Fibroblast of lung (primary cell): ENCODE data around the gene RASA2. TPM values are rescaled to one million over a fixed set of nuclear protein-coding genes. Genes with fewer than 3 reads are reported as not detected.

Experiments used
- DNase-seq, 2 donors: peaks; one replicate each; pipeline versions ENCODE4 v3.0.0 to v3.0.0-alpha.2; 2010; ENCODE audit warnings: low read depth in 2 of 2
- H2AFZ ChIP-seq: 2 replicates; pipeline ENCODE4 v1.5.1; 2012; ENCODE audit warnings: low read length, control low read depth, inconsistent platforms
- H3K27ac ChIP-seq: 2 replicates; pipeline ENCODE4 v1.5.1; 2011; ENCODE audit warnings: low read length, control low read depth; ENCODE audit not compliant: insufficient read depth
- H3K27me3 ChIP-seq: 2 replicates; pipeline ENCODE4 v1.5.1; 2011; ENCODE audit warnings: mild to moderate bottlenecking, low read length; ENCODE audit not compliant: control insufficient read depth, insufficient read depth
- H3K36me3 ChIP-seq: 2 replicates; pipeline ENCODE4 v1.5.1; 2011; ENCODE audit warnings: low read length; ENCODE audit not compliant: control insufficient read depth, insufficient read depth
- H3K4me1 ChIP-seq: 2 replicates; pipeline ENCODE4 v1.5.1; 2011; ENCODE audit warnings: low read length; ENCODE audit not compliant: control insufficient read depth, insufficient read depth; ENCODE audit errors: extremely low read depth
- H3K4me2 ChIP-seq: 2 replicates; pipeline ENCODE4 v1.5.1; 2011; ENCODE audit warnings: low read length, control low read depth; ENCODE audit not compliant: insufficient read depth; ENCODE audit errors: extremely low read depth
- H3K4me3 ChIP-seq, 4 experiments: fragments of 200-600 bp in 1 of 4; sonication (generic) in 1 of 4; replicated peaks in 1 of 4; 2 replicates each; pipeline ENCODE4 v1.5.1; 2011 to 2016; ENCODE audit warnings: low read length in 4 of 4, low read depth in 3 of 4, mild to moderate bottlenecking in 3 of 4, control low read depth in 2 of 4, inconsistent platforms in 1 of 4, mixed read lengths in 1 of 4; ENCODE audit not compliant: insufficient read depth in 1 of 4; ENCODE audit errors: control extremely low read depth in 1 of 4
- H3K79me2 ChIP-seq: 2 replicates; pipeline ENCODE4 v1.5.1; 2012; ENCODE audit warnings: mild to moderate bottlenecking, low read length, inconsistent platforms; ENCODE audit not compliant: control insufficient read depth, insufficient read depth
- H3K9ac ChIP-seq: 2 replicates; pipeline ENCODE4 v1.5.1; 2011; ENCODE audit warnings: mild to moderate bottlenecking, low read length, control low read depth; ENCODE audit not compliant: insufficient read depth
- H3K9me3 ChIP-seq: 2 replicates; pipeline ENCODE4 v1.5.1; 2012; ENCODE audit warnings: low read depth, low read length; ENCODE audit not compliant: control insufficient read depth, insufficient read depth
- H4K20me1 ChIP-seq: 2 replicates; pipeline ENCODE4 v1.5.1; 2011; ENCODE audit warnings: low read length; ENCODE audit not compliant: control insufficient read depth, insufficient read depth; ENCODE audit errors: extremely low read depth
- CTCF ChIP-seq, 2 donors: IDR thresholded peaks in 1 of 2; conservative IDR thresholded peaks in 1 of 2; 1 replicate in 1 of 2; 2 replicates in 1 of 2; pipeline ENCODE4 v1.5.1; 2011 to 2012; ENCODE audit warnings: low read length in 2 of 2, control low read depth in 1 of 2, inconsistent platforms in 1 of 2, low read depth in 1 of 2, mild to moderate bottlenecking in 1 of 2
- EZH2 ChIP-seq: IDR thresholded peaks from 2 replicates; pipeline ENCODE4 v1.5.1; 2012; ENCODE audit warnings: low read length, control low read depth, mild to moderate bottlenecking; ENCODE audit errors: missing control alignments
- polyA plus RNA-seq, 2 donors: library from polyadenylated mRNA; depleted of rRNA in 1 of 2; stranded (reverse) in 1 of 2; unstranded in 1 of 2; fragments of >200 nt; gene quantifications; 2 replicates each; pipeline ENCODE4 v1.2.1, GENCODE V29; 2011 to 2012; ENCODE audit warnings: missing spikeins in 1 of 2
- total RNA-seq: library from RNA; depleted of rRNA; stranded (reverse); fragments of >200 nt; gene quantifications from 2 replicates; pipeline ENCODE4 v1.2.1, GENCODE V29; 2014

The RASA2 gene
- total and polyA plus RNA-seq, 2 donors (not counting 1 experiment from before 2014, with no cell fraction given): 10.0 to 11.4 TPM

DNA sequence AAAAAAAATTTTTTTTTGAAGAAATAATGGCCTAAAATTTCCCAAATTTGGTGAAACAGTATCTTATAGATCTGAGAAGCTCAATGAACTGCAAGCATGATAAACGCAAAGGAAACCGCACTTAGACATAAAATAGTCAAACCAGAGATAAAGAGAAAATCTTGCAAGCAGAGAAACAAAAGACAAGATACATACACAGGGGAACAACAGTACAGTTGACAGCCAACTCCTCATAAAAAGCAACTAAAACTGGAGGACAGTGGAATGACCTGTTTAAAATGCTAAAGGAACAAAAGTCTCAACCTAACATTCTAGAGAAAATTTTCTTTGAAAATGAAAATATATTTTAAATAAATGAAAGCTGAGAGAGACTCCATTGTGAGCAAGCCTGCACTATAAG, 107.5 kb downstream of the RASA2 start:
- no peak overlapping the region for H2AFZ ChIP-seq
- no peak for DNase-seq
- H4K20me1 ChIP-seq: no peaks in the 10 kb centered on the region
- no peak overlapping the region for H3K4me3 ChIP-seq
- TF ChIP-seq EZH2: no peak
- TF ChIP-seq CTCF (conservative IDR thresholded peaks at IDR 0.05 in 1 of 2, IDR thresholded peaks at IDR 0.05 in 1 of 2; ENCODE audit: low read depth in 1 of 2, low read length in 2 of 2): no peak
- H3K79me2 ChIP-seq: no peaks in the 10 kb centered on the region
- H3K4me1 ChIP-seq: no peaks in the 10 kb centered on the region
- H3K36me3 ChIP-seq: no peaks in the 10 kb centered on the region
- H3K9me3 ChIP-seq: no peaks in the 10 kb centered on the region
- H3K27me3 ChIP-seq: no peaks in the 10 kb centered on the region
- no peak overlapping the region for H3K27ac ChIP-seq
- no peak overlapping the region for H3K9ac ChIP-seq
- no peak overlapping the region for H3K4me2 ChIP-seq

DNA sequence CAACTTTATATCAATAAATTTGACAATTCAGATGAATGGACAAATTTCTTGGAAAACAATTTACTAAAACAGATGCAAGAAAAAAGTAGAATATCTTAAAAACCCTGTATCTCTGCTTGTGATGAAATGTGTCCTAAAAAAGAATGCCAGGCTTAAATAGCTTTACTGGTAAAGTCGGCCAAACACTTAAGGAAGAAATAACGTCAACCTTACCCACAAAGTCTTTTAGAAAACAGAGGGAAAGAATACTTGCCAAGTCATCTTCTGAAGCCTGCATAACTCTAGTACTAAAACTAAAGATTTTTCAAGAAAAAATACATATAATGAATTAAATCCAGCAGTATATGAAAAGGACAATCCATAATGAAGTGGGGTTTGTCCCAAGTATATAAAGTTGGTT, 111.1 kb downstream of the RASA2 start:
- TF ChIP-seq CTCF (conservative IDR thresholded peaks at IDR 0.05 in 1 of 2, IDR thresholded peaks at IDR 0.05 in 1 of 2; ENCODE audit: low read depth in 1 of 2, low read length in 2 of 2): no peak
- TF ChIP-seq EZH2: no peak
- Histone ChIP-seq H3K4me3 (no peak overlapping the region), H2AFZ (no peak overlapping the region), H3K9me3 (no peaks in the 10 kb centered on the region), H3K27ac (no peak overlapping the region), H3K36me3 (no peaks in the 10 kb centered on the region), H3K79me2 (no peaks in the 10 kb centered on the region), H3K4me1 (no peaks in the 10 kb centered on the region), H3K9ac (no peak overlapping the region), H3K4me2 (no peak overlapping the region), H3K27me3 (no peaks in the 10 kb centered on the region), H4K20me1 (no peaks in the 10 kb centered on the region)
- no peak for DNase-seq

GRCh38 chr3:141600331-141600730, 113.5 kb downstream of the RASA2 start:
- TF ChIP-seq CTCF (conservative IDR thresholded peaks at IDR 0.05 in 1 of 2, IDR thresholded peaks at IDR 0.05 in 1 of 2; ENCODE audit: low read depth in 1 of 2, low read length in 2 of 2) (no peak), EZH2 (no peak)
- Histone ChIP-seq H4K20me1 (no peaks in the 10 kb centered on the region), H3K79me2 (no peaks in the 10 kb centered on the region), H3K4me1 (no peaks in the 10 kb centered on the region), H3K27me3 (no peaks in the 10 kb centered on the region), H3K9ac (no peak overlapping the region), H3K4me3 (no peak overlapping the region), H3K36me3 (no peaks in the 10 kb centered on the region), H3K9me3 (no peaks in the 10 kb centered on the region), H3K27ac (no peak overlapping the region), H3K4me2 (no peak overlapping the region), H2AFZ (no peak overlapping the region)
- DNase-seq: no peak
